ENCODE measurements around the gene FRMD5.
"Not testable (repeated sequence)": the region's sequence is repeated elsewhere in the genome, so short reads cannot be mapped to it uniquely, and the experiment has no call there.

FRMD5 gene

DNA sequence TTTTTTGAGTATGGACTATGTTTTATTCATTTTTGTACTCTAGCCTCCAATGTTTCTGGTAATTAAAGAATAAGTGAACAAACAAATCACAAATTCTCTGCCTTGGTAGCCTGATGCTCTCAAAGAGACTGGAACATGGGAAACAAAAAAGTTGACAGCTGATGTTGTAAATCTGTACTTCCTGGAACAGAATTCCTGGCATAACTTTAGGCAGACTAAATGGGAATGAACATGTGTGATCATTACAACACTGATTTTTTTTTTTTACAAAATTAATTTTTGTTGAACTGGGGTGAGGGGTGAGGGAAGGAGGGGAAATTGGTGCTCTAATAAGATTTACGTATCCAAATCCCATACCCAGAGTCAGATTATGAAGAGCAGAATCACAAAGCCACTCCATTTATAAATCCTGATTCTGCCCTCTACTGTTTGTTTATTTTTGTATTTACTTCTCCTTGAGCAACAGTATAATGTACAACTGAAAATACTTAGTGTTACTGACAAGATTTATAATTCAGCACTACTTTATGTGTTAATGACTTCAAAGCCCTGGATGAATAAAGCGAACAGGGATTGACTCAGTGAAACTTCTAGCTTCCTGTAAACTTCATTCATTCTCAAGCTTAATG lies 165.0 kb downstream of the FRMD5 start:
- no peak for DNase-seq (ENCODE audit: low read depth)

DNA sequence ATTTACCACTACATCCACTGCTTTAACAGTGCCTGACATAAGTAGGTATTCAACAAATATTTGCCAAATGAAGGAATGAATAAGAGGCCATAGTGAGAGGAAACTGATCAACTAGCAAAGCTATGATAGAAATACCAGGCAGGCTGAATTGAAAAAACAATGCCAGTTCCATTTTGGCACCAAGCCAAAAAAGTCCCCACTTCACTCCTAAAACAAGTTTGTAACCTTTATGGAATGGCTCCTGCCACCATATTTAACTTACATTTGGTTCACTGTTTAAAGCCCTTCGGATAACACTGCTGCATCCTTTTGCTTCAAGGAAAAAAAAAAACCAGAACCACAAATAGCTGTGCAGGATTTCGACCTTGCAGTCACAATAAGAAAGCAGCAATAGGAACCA lies 166.1 kb downstream of the FRMD5 start:
- no peak for DNase-seq (ENCODE audit: low read depth)

DNA sequence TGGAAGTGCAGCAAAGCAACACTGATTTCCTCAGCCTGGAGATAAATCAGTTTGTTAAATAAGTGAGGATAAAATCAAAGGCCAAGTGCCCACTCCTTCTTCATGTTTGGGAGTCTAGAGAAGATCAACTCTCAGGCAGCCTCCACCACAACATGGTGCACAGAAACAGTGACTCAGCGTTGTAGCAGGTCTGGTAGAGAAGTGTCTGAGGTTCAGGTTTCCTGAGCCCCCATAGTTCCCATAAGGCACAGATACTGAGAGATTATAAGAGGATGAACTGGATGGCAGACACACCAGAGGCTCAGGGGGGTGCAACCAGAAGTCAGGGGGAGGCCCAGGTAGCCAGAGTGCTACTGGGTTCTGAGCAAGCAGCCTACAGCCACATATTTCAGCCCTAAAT lies 166.7 kb downstream of the FRMD5 start:
- DNase-seq (ENCODE audit: low read depth), result no peak

DNA sequence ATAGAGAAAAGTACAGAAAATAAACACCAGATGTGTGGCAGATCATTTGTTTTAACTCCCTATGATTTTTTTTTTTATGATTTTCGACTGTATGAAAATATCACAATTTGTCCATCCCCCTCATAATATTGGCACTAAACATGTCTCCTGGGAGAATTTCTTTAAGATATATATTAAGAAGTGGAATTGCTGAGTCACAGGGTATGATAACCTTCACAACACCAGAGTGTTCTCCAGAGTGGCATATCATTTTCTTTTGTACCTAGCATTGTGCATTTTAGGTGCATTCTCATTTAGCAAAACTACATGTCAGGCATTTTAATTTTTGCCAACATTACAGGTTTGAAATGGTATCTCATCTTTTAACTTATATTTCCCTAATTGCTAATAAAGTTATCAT lies 170.9 kb downstream of the FRMD5 start:
- no peak for DNase-seq (ENCODE audit: low read depth)

DNA sequence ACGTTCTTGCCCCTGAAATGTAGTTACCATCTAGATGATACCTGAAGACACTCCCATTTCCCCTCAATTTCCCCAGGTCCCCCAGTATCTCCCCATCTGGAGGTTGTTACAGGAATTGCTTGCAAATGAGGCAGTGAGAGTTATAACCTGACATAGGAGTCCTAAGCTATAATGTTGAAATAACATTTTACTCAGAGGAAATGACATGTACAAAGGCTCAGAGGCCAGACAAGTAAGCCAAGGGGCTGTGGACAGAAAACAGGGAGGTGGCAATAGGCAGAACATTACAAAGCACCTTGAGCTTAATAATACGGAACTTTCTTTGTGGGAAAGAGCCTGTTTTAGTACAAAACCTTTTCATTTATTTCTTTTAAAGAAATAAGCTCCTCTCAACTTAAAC lies 171.9 kb downstream of the FRMD5 start:
- DNase-seq (ENCODE audit: low read depth), result no peak

DNA sequence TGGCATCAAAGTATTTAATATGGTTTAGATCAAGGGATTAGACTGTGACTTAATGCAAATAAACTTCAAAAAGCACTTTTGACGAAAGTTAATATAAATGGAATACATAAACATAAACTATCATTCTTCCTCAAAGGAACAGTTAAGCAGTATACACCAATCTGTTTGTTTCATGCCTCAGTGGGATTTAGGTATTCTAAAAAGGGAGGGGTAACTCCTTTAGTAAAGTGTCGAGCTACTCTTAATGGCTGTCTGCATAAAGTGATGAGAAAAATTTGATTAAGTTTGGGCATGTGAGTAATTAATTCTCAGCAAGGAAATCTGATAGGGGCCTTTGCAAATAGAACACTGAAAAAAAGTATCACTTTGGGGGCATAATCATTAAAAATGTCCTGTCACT lies 176.9 kb downstream of the FRMD5 start:
- DNase-seq (ENCODE audit: low read depth), result no peak

DNA sequence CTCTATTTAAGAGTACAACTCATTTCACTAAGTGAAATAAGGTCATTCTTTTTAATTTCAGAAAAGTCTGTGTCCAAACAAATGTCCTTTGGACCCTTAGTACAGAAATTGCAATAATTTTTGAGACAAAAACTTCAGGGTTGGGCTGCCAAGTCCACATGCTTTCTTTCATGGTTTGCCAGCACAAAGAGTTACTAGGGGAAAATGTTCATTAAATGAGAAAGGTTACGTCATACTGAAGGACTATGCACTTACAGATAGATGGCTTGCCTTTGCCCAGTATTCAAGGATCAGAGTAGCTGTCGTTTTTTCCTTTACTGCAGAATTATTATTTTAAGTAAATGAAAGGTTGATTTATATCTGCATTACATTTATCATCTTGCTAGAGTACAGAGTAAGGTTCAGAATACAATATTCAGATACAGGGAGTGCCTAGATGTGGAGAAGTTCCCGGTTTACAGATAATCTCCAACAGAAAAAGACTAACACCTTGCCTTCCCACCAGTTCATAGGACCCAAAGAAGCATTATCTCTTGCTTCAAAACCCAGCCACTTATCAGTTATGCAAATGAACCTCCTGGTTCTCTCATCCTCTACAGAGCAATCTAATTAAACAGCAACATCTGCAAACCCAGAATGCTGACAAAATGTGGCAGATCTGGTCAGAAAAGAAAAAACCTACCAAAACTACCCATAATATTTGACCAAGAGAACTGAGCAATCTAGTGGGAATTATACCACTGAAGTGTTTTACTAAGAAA lies 179.3 kb downstream of the FRMD5 start:
- DNase-seq (ENCODE audit: low read depth), result no peak

DNA sequence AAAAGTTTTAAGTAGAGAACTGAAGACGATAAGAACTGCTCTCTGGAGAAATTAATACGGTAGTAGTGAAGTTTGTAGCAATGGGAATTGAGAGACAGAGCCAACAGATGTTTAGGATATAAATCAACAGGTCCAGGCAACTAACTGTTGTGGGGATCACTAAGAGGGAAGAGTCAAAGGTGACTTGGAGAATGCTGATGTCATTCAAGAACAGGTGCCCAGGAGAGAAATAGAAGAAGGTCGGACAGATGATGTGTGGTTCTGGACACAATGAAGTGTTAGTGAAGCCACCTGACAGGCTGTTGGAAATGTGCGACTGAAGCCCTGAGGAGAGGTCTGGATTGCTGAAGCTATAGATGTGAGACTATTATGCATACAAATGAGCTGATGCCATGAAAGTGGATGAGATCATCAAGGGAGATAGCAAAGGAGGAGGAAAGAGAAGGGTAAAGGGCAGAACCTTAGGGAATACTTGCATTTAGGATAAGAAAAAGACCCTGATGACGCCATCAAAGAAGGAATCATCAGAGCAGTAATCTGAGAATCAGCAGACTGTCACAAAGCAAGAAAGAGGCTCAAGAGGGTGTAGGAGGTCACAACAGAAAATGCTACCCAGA lies 183.7 kb downstream of the FRMD5 start:
- DNase-seq (ENCODE audit: low read depth), result no peak

DNA sequence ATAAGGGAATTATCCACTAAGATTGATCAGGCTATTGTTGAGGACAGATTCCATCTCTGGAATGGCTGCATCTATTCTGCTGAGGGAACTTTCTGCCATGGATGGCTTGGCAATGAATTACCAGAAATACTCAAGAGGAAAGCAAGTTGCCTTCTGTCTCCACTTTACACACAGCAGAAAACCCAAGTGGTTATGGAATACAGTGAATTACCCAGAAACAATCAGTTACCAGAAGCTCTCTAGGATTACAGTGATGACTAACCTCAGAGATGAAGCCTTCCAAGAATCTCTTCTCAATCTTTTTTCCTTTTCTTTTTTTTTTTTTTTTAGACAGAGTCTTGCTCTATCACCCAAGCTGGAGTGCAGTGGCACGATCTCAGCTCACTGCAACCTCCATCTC lies 185.0 kb downstream of the FRMD5 start:
- no peak for DNase-seq (ENCODE audit: low read depth)

DNA sequence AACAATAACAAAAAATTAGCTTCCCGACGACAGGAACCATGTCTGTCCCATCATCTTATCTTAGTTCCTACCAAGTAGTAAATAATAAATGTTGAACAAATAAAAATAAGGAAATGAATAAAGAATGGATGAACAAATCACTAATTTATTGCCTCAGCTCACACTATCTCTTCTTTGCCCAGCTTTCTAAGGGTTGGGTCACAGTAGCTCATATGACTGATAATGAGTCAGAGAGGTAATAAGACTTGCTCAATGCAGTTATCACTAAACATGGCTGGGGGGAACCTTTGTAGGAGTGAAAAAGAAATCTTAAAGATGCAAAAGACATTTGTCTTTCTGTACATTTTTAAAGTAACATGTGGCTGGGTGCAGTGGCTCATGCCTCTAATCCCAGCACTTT lies 186.0 kb downstream of the FRMD5 start:
- DNase-seq (ENCODE audit: low read depth), result no peak

DNA sequence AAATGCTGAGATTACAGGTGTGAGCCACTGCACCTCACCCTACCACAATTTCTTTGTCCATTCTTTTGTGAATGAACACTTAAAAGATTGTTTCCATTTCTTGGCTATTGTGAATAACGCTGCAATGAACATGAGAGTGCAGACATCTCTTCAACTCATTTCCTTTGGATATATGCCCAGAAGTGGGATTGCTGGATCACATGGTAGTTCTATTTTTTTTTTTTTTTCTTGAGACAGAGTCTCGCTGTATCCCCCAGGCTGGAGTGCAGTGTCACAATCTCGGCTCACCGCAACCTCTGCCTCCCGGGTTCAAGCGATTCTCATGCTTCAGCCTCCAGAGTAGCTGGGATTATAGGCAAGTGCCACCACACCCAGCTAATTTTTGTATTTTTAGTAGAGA lies 194.8 kb downstream of the FRMD5 start:
- DNase-seq (ENCODE audit: low read depth), result not testable (repeated sequence)

DNA sequence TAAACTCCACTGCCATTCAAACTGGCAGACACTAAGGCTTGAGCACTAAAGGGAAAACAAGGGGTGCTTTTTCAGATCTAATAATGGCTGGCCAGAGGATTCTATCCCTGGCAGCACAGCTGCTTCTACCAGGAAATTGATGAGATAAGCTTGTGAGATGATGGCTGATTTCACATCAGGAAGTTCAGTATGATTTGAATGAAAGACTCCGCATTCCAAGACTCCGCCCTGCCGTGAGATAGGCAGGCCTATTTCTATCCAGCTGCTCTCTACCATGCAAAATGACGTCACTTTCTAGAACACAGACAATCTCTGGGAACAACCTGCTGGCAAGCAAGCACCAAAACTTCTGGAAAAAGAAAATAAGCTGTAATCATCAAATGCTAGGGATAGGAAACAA lies 196.5 kb downstream of the FRMD5 start:
- no peak for DNase-seq (ENCODE audit: low read depth)

DNA sequence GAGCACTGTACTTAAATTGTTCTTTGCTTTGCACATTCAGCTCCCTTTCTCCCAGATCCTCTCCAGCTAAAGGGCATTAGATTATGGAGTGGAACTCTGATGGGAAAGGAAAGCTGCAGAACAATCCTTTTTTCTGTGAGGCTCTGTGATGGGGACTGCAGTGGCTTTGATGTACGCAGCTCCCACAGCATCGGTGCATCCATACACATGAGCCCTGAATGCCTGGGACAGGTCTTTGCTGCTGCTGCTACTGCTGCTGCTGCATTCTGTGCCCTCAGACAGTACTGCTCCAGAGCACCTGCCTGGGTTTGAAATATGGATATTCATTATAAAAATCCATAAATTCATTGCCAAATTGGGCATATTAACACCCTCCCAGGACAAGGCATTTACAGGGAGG lies 203.9 kb downstream of the FRMD5 start:
- DNase-seq (ENCODE audit: low read depth), result no peak

DNA sequence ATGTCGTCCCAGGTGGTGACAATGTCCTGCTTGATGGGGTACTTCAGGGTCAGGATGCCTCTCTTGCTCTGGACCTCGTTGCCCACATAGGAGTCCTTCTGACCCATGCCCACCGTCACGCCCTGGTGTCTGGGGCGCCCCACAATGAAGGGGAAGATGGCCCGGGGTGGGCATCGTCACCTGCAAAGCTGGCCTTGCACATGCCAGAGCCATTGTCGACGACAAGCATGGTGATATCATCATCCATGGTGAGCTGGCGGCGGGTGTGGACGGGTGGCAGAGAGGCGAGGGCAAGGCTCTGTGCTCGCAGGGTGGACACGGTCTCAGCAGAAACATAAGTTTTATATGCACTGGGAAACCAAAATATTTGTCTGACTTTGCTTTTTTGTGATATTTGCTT lies 205.1 kb downstream of the FRMD5 start:
- DNase-seq (ENCODE audit: low read depth), result no peak

DNA sequence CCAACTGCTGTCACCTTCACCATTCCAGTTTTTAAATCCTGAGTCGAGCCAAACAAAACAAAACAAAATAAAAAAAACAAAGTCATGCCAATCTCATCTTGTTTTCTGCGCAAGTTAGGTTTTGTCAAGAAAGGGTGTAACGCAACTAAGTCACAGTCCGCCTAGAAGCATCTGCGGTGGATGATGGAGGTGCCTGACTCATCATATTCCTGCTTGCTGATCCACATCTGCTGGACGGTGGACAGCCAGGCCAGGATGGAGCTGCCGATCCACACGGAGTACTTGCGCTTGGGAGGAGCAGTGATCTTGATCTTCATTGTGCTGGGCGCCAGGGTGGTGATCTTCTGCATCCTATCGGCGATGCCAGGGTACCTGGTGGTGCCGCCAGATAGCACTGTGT lies 206.2 kb downstream of the FRMD5 start:
- no peak for DNase-seq (ENCODE audit: low read depth)

DNA sequence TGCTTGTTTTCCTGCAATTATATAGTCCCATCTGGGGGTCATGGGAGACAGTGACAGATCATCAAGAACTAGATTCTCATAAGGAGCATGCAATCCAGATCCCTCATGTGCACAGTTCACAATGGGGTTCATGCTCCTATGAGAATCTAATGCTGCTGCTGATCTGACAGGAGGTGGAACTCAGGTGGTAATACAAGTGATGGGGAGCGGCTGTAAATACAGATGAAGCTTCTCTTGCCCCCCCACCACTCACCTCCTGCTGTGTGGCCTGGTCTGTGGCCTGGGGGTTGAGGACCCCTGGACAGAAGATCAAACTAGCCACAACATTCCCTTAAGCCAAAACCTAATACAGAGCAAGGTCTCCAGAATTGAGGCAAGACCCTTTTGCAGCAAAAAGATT lies 207.1 kb downstream of the FRMD5 start:
- DNase-seq (ENCODE audit: low read depth), result no peak

DNA sequence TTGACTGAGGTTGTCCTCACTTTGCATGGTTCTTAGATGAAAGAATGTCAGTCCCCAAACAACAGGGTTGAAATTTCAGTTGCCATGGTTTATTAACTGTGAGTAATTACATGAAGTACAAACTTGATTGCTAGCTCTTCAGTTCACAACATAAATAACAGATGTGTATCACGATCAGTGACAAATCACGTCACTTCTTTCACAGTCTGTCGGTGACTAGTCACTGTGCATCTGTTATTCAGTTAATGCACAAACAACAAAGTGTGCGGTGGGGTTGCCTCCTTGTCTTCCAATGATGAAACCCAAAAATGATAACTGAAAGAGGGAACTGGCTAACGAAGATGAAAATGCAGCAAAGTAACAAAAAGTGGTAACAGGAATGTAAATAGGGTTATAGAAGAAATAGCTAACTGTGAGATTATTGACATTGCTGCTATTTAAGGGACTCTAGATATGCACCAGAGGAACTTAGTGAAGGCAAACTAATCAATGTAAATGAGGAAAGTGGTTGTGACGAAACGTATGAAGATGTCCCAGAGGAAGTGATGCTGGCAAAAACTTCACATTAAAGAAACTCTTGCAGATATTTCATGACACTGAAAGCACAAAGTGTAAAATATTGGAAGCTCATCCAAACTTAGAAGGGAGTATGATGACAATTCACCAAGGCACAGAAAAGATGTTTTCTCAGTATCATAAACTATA lies 208.9 kb downstream of the FRMD5 start:
- no peak for DNase-seq (ENCODE audit: low read depth)

DNA sequence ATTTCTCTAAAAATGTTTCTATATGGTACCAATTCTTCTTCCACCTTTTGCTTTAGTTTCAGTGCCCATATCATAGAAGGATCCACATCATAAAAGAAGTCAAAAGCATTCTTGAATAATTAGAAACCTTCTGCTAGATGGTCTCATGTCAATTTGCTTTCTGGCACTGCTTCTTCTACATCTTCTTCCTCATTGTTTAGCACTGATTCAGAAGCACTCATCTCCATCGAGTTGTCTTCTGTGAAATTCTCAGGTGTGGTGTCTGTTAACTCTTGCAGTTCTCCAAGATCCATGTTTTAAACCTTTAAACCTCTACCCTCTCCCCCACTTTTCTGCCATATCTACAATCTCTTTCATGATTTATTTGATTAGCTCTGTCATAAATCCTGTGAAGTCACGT lies 213.5 kb downstream of the FRMD5 start:
- no peak for DNase-seq (ENCODE audit: low read depth)

DNA sequence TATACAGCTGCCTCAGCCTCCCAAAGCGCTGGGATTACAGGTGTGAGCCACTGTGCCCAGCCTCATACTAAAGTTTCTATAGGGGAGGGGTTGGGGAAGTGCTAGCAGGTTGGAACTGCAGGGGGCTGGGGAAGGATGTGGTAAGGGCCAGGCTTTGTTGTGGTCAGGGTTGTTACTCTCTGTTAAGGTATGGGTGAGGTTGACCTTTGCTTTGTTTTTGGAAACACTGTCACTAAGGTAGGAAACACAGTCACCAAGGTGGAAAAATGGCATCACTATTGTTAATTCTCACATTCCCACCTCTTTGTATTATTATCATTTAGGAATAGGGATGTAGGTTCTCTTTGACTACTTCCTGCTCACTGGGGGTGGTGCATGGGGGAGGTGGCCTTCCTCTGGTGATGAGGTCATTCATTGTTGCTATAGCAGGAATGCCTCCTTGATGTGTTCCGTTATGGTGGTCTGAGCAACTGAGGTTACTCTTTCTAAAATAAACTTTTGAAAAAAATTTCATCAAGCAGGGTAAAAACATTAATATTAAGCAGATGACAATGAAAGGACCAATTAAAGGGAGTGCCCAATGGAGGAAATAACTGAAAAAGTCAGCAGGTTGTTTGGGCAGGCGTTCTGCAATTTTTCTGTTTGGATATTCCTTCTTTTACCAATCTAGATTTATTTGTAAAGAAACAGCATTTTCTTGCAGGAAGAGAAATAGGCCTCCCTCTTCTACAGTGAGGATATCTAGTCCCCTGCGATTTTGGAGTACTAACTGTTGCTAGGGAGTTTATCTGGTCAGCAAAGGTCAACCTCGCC lies 217.8 kb downstream of the FRMD5 start:
- DNase-seq (ENCODE audit: low read depth), result no peak

DNA sequence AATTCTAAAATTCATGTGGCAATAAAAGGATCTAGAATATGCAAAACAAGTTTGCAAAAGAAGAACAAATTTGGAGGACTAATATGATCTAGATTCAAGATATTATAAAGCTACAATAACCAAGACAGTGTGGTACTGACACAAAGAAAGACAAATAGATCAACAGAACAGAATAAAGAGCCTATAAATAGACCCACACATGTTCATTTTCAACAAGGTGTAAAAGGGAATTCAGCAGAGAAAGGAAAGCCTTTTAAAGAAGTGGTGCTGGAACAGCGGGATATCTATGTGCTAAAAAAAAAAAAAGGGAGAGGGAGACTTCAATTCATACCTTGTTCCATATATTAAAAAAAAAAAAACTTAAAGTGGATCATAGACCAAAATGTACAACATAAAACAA lies 219.3 kb downstream of the FRMD5 start:
- no peak for DNase-seq (ENCODE audit: low read depth)

DNA sequence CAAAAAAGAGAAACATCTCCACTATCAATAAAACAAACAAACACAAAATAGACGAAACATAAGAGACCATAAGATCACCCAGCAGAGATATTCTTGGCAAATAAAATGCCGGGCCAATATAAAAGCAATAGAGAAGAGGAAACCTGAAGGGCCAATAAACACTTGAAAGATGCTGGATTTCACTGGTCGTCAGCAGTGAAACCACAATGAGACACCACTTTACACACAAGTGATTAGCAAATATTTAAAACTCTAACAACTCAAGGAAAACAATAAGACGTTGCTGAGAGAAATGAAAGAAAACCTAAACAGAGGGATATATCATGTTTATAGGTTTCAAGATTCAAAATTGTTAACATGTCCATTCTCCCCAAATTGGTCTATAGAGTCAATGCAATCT lies 219.7 kb downstream of the FRMD5 start:
- no peak for DNase-seq (ENCODE audit: low read depth)

DNA sequence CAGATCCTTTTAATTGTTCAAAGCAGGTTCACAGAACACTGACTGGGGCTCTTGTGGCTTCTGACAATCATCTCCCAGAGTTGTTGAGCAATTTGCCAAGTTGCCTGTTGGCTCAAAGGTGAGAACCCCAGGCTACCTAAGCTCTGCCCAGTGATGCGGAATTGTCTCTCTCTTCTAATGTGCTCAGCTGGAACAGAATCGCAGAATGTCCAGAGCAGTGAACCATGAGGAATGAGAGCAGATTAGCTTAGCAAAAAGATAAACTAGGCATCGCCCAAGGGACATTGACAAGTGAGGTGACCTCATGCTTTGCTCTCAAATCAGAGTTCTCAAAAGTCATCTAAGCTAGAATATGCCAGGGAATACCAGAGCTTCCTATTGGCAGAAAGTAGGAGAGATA lies 220.2 kb downstream of the FRMD5 start:
- DNase-seq (ENCODE audit: low read depth), result no peak
